ENCODE measurements around the gene CNOT11.

The CNOT11 gene

GRCh38 chr2:101230541-101231001, 22.1 kb upstream of the CNOT11 start:
- Histone ChIP-seq H3K9me3 (ENCODE audit: insufficient read depth, low read length) (no peaks in the 10 kb centered on the region), H3K4me1 (ENCODE audit: low read length) (peaks cover 6% of the 10 kb centered on the region; the same call in 1 of the 2 replicates), H3K36me3 (replicated peaks; ENCODE audit: low read depth, low read length) (no peaks in the 10 kb centered on the region), H3K27me3 (ENCODE audit: low read depth, low read length) (no peaks in the 10 kb centered on the region), H3K27ac (ENCODE audit: low read length) (no peak overlapping the region), H4K20me1 (ENCODE audit: insufficient read depth, low read length) (no peaks in the 10 kb centered on the region), H3K4me3 (ENCODE audit: low read length) (no peak overlapping the region), H3K4me2 (ENCODE audit: low read length) (no peak overlapping the region), H3K9ac (ENCODE audit: low read length) (no peak overlapping the region), H3K79me2 (ENCODE audit: low read length) (no peaks in the 10 kb centered on the region), H2AFZ (ENCODE audit: low read depth, low read length) (no peak overlapping the region)
- no peak for TF ChIP-seq EZH2phosphoT487 (IDR thresholded peaks at IDR 0.05; ENCODE audit: low read depth)
- no peak for TF ChIP-seq CTCF (IDR thresholded peaks at IDR 0.05; ENCODE audit: low read depth, low read length)

DNA sequence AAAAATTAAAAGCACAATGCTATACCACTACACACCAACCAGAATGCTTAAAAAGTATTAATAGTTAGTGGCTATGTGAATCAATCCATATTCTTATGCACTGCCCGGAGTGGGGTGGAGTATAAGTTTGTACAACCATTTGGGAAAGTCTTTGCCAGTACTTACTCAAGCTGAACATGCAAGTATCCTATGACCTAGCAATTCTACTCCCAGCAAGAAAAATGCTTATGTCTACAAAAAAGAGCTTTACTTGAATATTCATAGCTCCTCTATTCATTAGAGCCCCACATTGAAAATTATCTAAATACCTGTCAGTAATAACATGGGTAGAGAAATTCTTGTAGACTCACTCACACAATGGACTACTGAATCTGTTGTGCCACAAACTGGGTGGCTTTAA, 21.4 kb upstream of the CNOT11 start:
- no peak for TF ChIP-seq CTCF (IDR thresholded peaks at IDR 0.05; ENCODE audit: low read depth, low read length)
- no peak for TF ChIP-seq EZH2phosphoT487 (IDR thresholded peaks at IDR 0.05; ENCODE audit: low read depth)
- Histone ChIP-seq H4K20me1 (ENCODE audit: insufficient read depth, low read length) (no peaks in the 10 kb centered on the region), H3K36me3 (replicated peaks; ENCODE audit: low read depth, low read length) (no peaks in the 10 kb centered on the region), H3K9ac (ENCODE audit: low read length) (no peak overlapping the region), H3K4me2 (ENCODE audit: low read length) (no peak overlapping the region), H3K4me1 (ENCODE audit: low read length) (peaks cover 6% of the 10 kb centered on the region; the same call in 1 of the 2 replicates), H3K79me2 (ENCODE audit: low read length) (no peaks in the 10 kb centered on the region), H3K27me3 (ENCODE audit: low read depth, low read length) (no peaks in the 10 kb centered on the region), H3K4me3 (ENCODE audit: low read length) (no peak overlapping the region), H3K9me3 (ENCODE audit: insufficient read depth, low read length) (no peaks in the 10 kb centered on the region), H2AFZ (ENCODE audit: low read depth, low read length) (no peak overlapping the region), H3K27ac (ENCODE audit: low read length) (no peak overlapping the region)

DNA sequence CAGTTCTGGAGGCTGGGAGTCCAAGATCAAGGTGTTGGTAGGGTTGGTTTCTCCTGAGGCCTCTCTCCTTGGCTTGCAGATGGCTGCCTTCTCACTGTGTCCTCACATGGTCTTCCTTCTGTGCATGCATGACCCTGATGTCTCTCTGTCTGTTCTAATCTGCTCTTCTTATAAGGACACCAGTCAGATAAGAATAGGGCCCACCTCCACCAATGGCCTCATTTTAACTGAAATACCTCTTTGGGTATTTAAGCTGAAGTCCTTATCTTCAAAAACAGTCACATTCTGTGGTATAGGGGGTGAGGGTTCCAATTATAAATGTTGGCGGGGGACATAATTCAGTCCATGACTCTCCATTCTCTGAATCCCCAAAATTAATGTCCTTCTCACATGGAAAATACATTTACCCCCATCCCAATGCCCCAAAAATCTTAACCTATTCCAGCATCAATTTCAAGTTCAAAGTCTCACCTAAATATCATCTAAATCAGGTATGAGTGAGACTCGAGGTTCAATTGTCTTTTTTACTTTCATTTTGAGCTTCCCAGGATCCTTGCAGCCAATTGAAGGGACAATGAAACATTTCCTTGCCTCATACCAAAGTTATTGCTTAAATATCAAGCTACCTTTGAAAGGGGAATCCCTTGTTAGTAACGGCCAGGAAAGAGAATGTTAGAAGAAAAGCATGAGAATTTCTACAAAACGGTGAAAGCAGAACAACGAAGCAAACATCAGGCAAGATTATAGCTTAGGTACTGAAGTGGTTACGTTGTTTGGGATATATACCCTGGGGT, 20.6 kb upstream of the CNOT11 start:
- Histone ChIP-seq H3K27me3 (ENCODE audit: low read depth, low read length) (no peaks in the 10 kb centered on the region), H3K4me3 (ENCODE audit: low read length) (no peak overlapping the region), H4K20me1 (ENCODE audit: insufficient read depth, low read length) (no peaks in the 10 kb centered on the region), H3K79me2 (ENCODE audit: low read length) (no peaks in the 10 kb centered on the region), H3K4me2 (ENCODE audit: low read length) (no peak overlapping the region), H3K4me1 (ENCODE audit: low read length) (peaks cover 6% of the 10 kb centered on the region; the same call in 1 of the 2 replicates), H3K9me3 (ENCODE audit: insufficient read depth, low read length) (no peaks in the 10 kb centered on the region), H3K9ac (ENCODE audit: low read length) (no peak overlapping the region), H2AFZ (ENCODE audit: low read depth, low read length) (no peak overlapping the region), H3K27ac (ENCODE audit: low read length) (no peak overlapping the region), H3K36me3 (replicated peaks; ENCODE audit: low read depth, low read length) (no peaks in the 10 kb centered on the region)
- TF ChIP-seq CTCF (IDR thresholded peaks at IDR 0.05; ENCODE audit: low read depth, low read length) (no peak), EZH2phosphoT487 (IDR thresholded peaks at IDR 0.05; ENCODE audit: low read depth) (no peak)

DNA sequence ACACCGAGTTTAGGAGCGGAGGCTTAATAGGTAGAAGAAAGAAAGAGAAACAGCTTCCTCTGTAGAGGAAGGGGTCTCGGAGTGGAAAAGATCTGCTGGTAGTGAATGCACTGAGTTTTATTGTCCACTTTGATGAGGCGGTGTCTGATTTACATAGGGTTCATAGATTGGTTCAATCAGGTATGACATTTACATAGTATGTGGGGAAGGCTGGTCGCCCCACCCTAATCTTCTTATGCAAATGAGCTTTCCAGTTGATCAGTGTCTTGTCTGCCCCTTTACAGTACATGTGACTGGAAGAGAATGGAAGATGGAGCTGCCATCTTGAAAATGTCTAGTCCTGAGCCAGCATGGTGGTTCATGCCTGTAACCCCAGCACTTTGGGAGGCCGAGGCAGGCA, 19.9 kb upstream of the CNOT11 start:
- no peak overlapping the region for H3K27ac ChIP-seq (ENCODE audit: low read length)
- TF ChIP-seq EZH2phosphoT487 (IDR thresholded peaks at IDR 0.05; ENCODE audit: low read depth): no peak
- no peak for TF ChIP-seq CTCF (IDR thresholded peaks at IDR 0.05; ENCODE audit: low read depth, low read length)
- no peaks in the 10 kb centered on the region for H3K79me2 ChIP-seq (ENCODE audit: low read length)
- no peak overlapping the region for H3K9ac ChIP-seq (ENCODE audit: low read length)
- H4K20me1 ChIP-seq (ENCODE audit: insufficient read depth, low read length): no peaks in the 10 kb centered on the region
- no peak overlapping the region for H3K4me2 ChIP-seq (ENCODE audit: low read length)
- H2AFZ ChIP-seq (ENCODE audit: low read depth, low read length): no peak overlapping the region
- no peak overlapping the region for H3K4me3 ChIP-seq (ENCODE audit: low read length)
- peaks cover 6% of the 10 kb centered on the region; the same call in 1 of the 2 replicates for H3K4me1 ChIP-seq (ENCODE audit: low read length)
- H3K36me3 ChIP-seq (replicated peaks; ENCODE audit: low read depth, low read length): no peaks in the 10 kb centered on the region
- no peaks in the 10 kb centered on the region for H3K9me3 ChIP-seq (ENCODE audit: insufficient read depth, low read length)
- H3K27me3 ChIP-seq (ENCODE audit: low read depth, low read length): no peaks in the 10 kb centered on the region
